Hindlimb muscle (tissue), 1 donor: ENCODE data around the gene CCDC102A. TPM values are rescaled to one million over a fixed set of nuclear protein-coding genes. Genes with fewer than 3 reads are reported as not detected.
"Not testable (repeated sequence)": the region's sequence is repeated elsewhere in the genome, so short reads cannot be mapped to it uniquely, and the experiment has no call there.

Experiments used
- DNase-seq: peaks from one replicate; pipeline ENCODE4 v3.0.0-alpha.2; 2013
- polyA plus RNA-seq: library from polyadenylated mRNA; unstranded; fragments of 120-200 nt; gene quantifications from one replicate; pipeline ENCODE4 v1.2.1, GENCODE V29; 2013; ENCODE audit not compliant: insufficient read length

CCDC102A gene
- polyA plus RNA-seq, 1 donor: 12.8 TPM

GRCh38 chr16:57564571-57565270, 28.4 kb upstream of the CCDC102A start:
- DNase-seq: no peak

- DNase-seq: no peak
These were observed 27.4 kb upstream of the CCDC102A start for GRCh38 chr16:57563761-57564160.

GRCh38 chr16:57563487-57563750, 27.0 kb upstream of the CCDC102A start:
- DNase-seq: no peak

- DNase-seq: no peak
These were observed 26.5 kb upstream of the CCDC102A start for GRCh38 chr16:57562669-57563486.

GRCh38 chr16:57562066-57562465, 25.7 kb upstream of the CCDC102A start:
- no peak for DNase-seq

GRCh38 chr16:57559072-57559790, 22.9 kb upstream of the CCDC102A start:
- no peak for DNase-seq

- DNase-seq: no peak
These were observed 20.7 kb upstream of the CCDC102A start for GRCh38 chr16:57556941-57557541.

GRCh38 chr16:57555831-57556230, 19.5 kb upstream of the CCDC102A start:
- DNase-seq: no peak

GRCh38 chr16:57551057-57551456, 14.7 kb upstream of the CCDC102A start:
- no peak for DNase-seq

GRCh38 chr16:57549730-57550129, 13.4 kb upstream of the CCDC102A start:
- no peak for DNase-seq

GRCh38 chr16:57548408-57548807, 12.0 kb upstream of the CCDC102A start:
- no peak for DNase-seq

GRCh38 chr16:57547524-57547923, 11.2 kb upstream of the CCDC102A start:
- DNase-seq: not testable (repeated sequence)

- no peak for DNase-seq
These were observed 7.8 kb upstream of the CCDC102A start for GRCh38 chr16:57544124-57544653.

GRCh38 chr16:57541754-57542435, 5.5 kb upstream of the CCDC102A start:
- DNase-seq: no peak

GRCh38 chr16:57540906-57541753, 4.8 kb upstream of the CCDC102A start:
- DNase-seq: no peak

GRCh38 chr16:57540387-57540786, 4.0 kb upstream of the CCDC102A start:
- DNase-seq: no peak

- DNase-seq: no peak
These were observed 2.9 kb upstream of the CCDC102A start for GRCh38 chr16:57539072-57539796.

GRCh38 chr16:57538235-57538721, 1.9 kb upstream of the CCDC102A start:
- no peak for DNase-seq

GRCh38 chr16:57537581-57538234, 1.3 kb upstream of the CCDC102A start:
- no peak for DNase-seq

- no peak for DNase-seq
These were observed 779 bp upstream of the CCDC102A start for GRCh38 chr16:57537194-57537505.
